Fibroblast of the aortic adventitia (primary cell): ENCODE data around the gene SPRY4. TPM values are rescaled to one million over a fixed set of nuclear protein-coding genes. Genes with fewer than 3 reads are reported as not detected.
"Not testable (repeated sequence)": the region's sequence is repeated elsewhere in the genome, so short reads cannot be mapped to it uniquely, and the experiment has no call there.

Source experiments
- DNase-seq: peaks from one replicate; pipeline ENCODE4 v3.0.0-alpha.2; 2010; ENCODE audit warnings: low read depth
- H3K4me3 ChIP-seq: 2 replicates; pipeline ENCODE4 v1.5.1; 2011; ENCODE audit warnings: low read depth, mild to moderate bottlenecking, control low read depth, low read length, moderate library complexity
- total RNA-seq: library from RNA; depleted of rRNA; stranded (reverse); fragments of >200 nt; gene quantifications from 2 replicates; pipeline ENCODE4 v1.2.3, GENCODE V29; 2012; ENCODE audit warnings: low replicate concordance
- TF ChIP-seq, protein P1 (sequence below): IDR thresholded peaks from 2 replicates; pipeline ENCODE4 v1.5.1; 2011; ENCODE audit warnings: mild to moderate bottlenecking, low read length, control low read depth, inconsistent platforms; ENCODE audit not compliant: insufficient read depth

SPRY4 gene
- total RNA-seq, 1 donor: 13.9 TPM

DNA sequence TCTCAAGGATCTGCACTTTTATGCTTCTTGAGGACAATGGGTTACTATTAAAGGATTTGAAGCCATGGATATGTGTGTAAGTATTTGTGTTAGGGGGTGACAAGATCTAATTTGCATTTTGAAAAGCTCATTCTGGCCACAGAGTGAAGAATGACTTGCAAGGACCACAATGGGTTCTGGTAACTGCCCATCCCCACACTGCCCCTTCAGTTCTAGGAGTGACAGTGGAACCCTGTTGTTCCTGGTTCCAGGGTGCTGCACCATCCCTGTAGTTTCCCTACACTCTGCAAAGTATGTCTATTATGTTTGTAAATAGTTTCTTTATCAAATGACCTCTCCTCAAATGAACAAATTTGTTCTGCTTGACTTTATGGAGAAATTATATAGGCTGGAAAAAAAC, 9.7 kb upstream of the SPRY4 start:
- DNase-seq: no peak

GRCh38 chr5:142333749-142334148, 8.9 kb upstream of the SPRY4 start:
- H3K4me3 ChIP-seq, DNase-seq: not testable (repeated sequence)

More for the DNA sequence above, 9.7 kb upstream of the SPRY4 start:
- no peak overlapping the region for H3K4me3 ChIP-seq
- TF ChIP-seq, protein P1, sequence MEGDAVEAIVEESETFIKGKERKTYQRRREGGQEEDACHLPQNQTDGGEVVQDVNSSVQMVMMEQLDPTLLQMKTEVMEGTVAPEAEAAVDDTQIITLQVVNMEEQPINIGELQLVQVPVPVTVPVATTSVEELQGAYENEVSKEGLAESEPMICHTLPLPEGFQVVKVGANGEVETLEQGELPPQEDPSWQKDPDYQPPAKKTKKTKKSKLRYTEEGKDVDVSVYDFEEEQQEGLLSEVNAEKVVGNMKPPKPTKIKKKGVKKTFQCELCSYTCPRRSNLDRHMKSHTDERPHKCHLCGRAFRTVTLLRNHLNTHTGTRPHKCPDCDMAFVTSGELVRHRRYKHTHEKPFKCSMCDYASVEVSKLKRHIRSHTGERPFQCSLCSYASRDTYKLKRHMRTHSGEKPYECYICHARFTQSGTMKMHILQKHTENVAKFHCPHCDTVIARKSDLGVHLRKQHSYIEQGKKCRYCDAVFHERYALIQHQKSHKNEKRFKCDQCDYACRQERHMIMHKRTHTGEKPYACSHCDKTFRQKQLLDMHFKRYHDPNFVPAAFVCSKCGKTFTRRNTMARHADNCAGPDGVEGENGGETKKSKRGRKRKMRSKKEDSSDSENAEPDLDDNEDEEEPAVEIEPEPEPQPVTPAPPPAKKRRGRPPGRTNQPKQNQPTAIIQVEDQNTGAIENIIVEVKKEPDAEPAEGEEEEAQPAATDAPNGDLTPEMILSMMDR: no peak

- DNase-seq: no peak
- TF ChIP-seq, protein P1: no peak
- H3K4me3 ChIP-seq: no peak overlapping the region
Measured at GRCh38 chr5:142330444-142330843, 5.6 kb upstream of the SPRY4 start.

GRCh38 chr5:142330026-142330425, 5.2 kb upstream of the SPRY4 start:
- no peak overlapping the region for H3K4me3 ChIP-seq
- TF ChIP-seq, protein P1: no peak
- no peak for DNase-seq

DNA sequence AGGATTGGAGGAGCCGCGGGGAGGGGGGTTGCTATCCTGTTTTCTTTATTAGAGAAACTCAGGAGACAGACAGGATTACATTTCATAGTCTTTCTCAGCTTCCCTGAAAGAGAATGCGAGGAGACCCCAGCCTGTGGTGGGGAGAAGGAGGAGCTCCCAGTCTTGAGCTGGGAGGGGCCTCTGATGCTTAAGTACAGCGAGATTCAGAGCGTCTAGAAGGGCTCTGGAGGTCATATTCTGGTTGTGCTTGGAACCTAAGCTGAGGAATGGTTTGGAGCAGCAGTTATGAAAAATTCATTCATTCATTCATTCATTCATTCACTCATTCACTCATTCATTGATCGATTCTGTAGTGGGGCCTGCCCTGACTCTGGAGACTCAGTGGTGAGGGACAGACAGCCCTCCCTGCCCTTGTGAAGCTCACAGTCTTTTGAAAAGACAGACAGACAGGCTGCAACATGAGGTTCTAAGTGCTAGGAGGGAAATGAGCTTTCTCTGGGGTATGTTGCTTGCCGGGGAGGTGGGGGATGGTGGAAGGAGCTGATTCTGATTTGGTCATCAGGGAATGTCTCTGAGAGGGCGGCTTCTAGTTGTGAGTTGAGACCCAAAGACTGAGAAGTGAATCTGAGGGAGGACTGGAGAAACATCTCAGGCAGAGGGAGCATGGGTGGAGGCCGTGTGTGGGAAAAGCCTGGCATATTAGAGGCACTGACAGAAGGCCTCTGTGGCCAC, 2.5 kb upstream of the SPRY4 start:
- no peak overlapping the region for H3K4me3 ChIP-seq
- TF ChIP-seq, protein P1: peak; percentile 47
- peak; percentile 79 for DNase-seq

DNA sequence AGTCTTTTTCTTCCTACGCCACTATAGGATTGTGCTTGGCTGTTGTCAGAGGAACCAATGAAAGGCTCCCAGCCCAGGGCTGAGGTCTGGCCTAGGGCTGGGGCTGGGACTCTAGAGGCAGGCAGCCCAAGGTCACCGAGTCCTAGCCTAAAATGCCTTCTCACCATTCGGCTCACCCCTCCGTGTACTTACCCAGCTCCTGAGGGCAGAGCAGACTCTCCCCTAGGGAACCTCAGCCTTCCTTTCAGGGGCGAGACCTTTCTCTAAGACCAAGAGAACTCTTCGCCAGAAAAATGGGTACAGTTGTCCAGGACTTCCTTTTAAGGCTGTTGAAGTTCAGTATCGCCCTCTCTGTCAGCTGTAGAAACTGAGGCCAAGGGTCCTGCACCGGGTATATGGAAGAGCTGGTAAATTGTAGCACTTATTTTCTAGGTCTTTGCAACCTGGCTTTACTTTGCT, 1.7 kb upstream of the SPRY4 start:
- TF ChIP-seq, protein P1: no peak
- peak overlapping the region; percentile 35 for H3K4me3 ChIP-seq
- peak; percentile 15 for DNase-seq

GRCh38 chr5:142325725-142326479, 1.1 kb upstream of the SPRY4 start:
- TF ChIP-seq, protein P1: no peak
- peak overlapping the region; percentile 66 for H3K4me3 ChIP-seq
- peak; percentile 61 for DNase-seq
